Measurements from ENCODE around the gene ADCY3. TPM values are rescaled to one million over a fixed set of nuclear protein-coding genes. Genes with fewer than 3 reads are reported as not detected.

Gene ADCY3
- total and polyA plus RNA-seq, 2 of the 13 experiments (the other 11 are each of a cell fraction or from before 2014, with no cell fraction given), result 0.11 to 0.61 TPM

DNA sequence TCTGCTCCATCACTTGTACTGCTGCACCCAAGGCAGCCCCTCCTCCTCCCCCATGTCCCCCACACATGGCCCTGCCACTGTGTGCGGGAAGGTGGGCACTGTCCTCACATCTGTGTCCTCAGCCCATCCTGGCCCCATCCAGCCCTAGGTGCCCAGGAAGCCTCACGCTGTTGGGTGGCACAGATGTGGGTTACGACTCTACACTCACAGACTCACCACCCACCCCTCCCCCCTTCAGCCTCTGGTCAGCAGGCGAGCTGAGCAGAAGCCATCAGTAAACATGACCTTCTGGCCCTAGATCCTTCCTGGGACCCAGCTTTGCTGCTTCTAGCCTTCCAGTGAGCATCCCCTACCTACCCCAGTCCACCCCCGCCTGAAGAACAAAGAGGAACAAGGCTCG lies 43.0 kb downstream of the ADCY3 start (continued):
- TF ChIP-seq, protein P1, sequence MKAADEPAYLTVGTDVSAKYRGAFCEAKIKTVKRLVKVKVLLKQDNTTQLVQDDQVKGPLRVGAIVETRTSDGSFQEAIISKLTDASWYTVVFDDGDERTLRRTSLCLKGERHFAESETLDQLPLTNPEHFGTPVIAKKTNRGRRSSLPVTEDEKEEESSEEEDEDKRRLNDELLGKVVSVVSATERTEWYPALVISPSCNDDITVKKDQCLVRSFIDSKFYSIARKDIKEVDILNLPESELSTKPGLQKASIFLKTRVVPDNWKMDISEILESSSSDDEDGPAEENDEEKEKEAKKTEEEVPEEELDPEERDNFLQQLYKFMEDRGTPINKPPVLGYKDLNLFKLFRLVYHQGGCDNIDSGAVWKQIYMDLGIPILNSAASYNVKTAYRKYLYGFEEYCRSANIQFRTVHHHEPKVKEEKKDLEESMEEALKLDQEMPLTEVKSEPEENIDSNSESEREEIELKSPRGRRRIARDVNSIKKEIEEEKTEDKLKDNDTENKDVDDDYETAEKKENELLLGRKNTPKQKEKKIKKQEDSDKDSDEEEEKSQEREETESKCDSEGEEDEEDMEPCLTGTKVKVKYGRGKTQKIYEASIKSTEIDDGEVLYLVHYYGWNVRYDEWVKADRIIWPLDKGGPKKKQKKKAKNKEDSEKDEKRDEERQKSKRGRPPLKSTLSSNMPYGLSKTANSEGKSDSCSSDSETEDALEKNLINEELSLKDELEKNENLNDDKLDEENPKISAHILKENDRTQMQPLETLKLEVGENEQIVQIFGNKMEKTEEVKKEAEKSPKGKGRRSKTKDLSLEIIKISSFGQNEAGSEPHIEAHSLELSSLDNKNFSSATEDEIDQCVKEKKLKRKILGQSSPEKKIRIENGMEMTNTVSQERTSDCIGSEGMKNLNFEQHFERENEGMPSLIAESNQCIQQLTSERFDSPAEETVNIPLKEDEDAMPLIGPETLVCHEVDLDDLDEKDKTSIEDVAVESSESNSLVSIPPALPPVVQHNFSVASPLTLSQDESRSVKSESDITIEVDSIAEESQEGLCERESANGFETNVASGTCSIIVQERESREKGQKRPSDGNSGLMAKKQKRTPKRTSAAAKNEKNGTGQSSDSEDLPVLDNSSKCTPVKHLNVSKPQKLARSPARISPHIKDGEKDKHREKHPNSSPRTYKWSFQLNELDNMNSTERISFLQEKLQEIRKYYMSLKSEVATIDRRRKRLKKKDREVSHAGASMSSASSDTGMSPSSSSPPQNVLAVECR (CRISPR knock-in tag; IDR thresholded peaks at IDR 0.05; ENCODE audit: borderline replicate concordance), result no peak
- TF ChIP-seq NR2F6 (IDR thresholded peaks at IDR 0.05) (peak; percentile 87), NR2F6 (CRISPR knock-in tag; IDR thresholded peaks at IDR 0.05) (peak; percentile 85), NR2F2 (IDR thresholded peaks at IDR 0.05; ENCODE audit: borderline replicate concordance, low read depth) (peak; percentile 58; the same call in 1 of the 2 replicates), ZFAT (CRISPR knock-in tag; conservative IDR thresholded peaks at IDR 0.05) (no peak), ATRX (CRISPR knock-in tag; IDR thresholded peaks at IDR 0.05; ENCODE audit: borderline replicate concordance) (no peak), TP53 (CRISPR knock-in tag; conservative IDR thresholded peaks at IDR 0.05) (no peak), FLYWCH1 (CRISPR knock-in tag; IDR thresholded peaks at IDR 0.05) (no peak), ZNF776 (CRISPR knock-in tag; IDR thresholded peaks at IDR 0.05) (no peak), SP5 (CRISPR knock-in tag; IDR thresholded peaks at IDR 0.05; ENCODE audit: borderline replicate concordance, low read depth) (no peak), EED (CRISPR knock-in tag; IDR thresholded peaks at IDR 0.05) (no peak), EZH2 (conservative IDR thresholded peaks at IDR 0.05; ENCODE audit: low read depth, low read length) (no peak), ATAD3A (CRISPR knock-in tag; IDR thresholded peaks at IDR 0.05) (no peak), SRSF4 (IDR thresholded peaks at IDR 0.05; ENCODE audit: low read depth, low read length, poor library complexity, severe bottlenecking) (no peak), ZMAT3 (CRISPR knock-in tag; conservative IDR thresholded peaks at IDR 0.05) (no peak), ARNT2 (CRISPR knock-in tag; IDR thresholded peaks at IDR 0.05; ENCODE audit: low read depth) (no peak), ASH2L (IDR thresholded peaks at IDR 0.05; ENCODE audit: insufficient read length, low read depth, low read length) (no peak), KAT7 (CRISPR knock-in tag; IDR thresholded peaks at IDR 0.05; ENCODE audit: borderline replicate concordance) (no peak), ZNF724P (CRISPR knock-in tag; IDR thresholded peaks at IDR 0.05; ENCODE audit: borderline replicate concordance) (no peak), MBD4 (IDR thresholded peaks at IDR 0.05; ENCODE audit: borderline replicate concordance, low read length) (no peak), HOXA7 (CRISPR knock-in tag; IDR thresholded peaks at IDR 0.05) (no peak), PHF8 (CRISPR knock-in tag; IDR thresholded peaks at IDR 0.05) (no peak), RARG (CRISPR knock-in tag; IDR thresholded peaks at IDR 0.05; ENCODE audit: low read depth) (no peak)
- TF ChIP-seq, protein P2, sequence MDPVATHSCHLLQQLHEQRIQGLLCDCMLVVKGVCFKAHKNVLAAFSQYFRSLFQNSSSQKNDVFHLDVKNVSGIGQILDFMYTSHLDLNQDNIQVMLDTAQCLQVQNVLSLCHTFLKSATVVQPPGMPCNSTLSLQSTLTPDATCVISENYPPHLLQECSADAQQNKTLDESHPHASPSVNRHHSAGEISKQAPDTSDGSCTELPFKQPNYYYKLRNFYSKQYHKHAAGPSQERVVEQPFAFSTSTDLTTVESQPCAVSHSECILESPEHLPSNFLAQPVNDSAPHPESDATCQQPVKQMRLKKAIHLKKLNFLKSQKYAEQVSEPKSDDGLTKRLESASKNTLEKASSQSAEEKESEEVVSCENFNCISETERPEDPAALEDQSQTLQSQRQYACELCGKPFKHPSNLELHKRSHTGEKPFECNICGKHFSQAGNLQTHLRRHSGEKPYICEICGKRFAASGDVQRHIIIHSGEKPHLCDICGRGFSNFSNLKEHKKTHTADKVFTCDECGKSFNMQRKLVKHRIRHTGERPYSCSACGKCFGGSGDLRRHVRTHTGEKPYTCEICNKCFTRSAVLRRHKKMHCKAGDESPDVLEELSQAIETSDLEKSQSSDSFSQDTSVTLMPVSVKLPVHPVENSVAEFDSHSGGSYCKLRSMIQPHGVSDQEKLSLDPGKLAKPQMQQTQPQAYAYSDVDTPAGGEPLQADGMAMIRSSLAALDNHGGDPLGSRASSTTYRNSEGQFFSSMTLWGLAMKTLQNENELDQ (CRISPR knock-in tag; IDR thresholded peaks at IDR 0.05; ENCODE audit: borderline replicate concordance), result no peak
- TF ChIP-seq, protein P3, sequence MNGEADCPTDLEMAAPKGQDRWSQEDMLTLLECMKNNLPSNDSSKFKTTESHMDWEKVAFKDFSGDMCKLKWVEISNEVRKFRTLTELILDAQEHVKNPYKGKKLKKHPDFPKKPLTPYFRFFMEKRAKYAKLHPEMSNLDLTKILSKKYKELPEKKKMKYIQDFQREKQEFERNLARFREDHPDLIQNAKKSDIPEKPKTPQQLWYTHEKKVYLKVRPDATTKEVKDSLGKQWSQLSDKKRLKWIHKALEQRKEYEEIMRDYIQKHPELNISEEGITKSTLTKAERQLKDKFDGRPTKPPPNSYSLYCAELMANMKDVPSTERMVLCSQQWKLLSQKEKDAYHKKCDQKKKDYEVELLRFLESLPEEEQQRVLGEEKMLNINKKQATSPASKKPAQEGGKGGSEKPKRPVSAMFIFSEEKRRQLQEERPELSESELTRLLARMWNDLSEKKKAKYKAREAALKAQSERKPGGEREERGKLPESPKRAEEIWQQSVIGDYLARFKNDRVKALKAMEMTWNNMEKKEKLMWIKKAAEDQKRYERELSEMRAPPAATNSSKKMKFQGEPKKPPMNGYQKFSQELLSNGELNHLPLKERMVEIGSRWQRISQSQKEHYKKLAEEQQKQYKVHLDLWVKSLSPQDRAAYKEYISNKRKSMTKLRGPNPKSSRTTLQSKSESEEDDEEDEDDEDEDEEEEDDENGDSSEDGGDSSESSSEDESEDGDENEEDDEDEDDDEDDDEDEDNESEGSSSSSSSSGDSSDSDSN (CRISPR knock-in tag; IDR thresholded peaks at IDR 0.05), result no peak

Data from HepG2 (cell line).